ENCODE data around the gene MUC2. TPM values are rescaled to one million over a fixed set of nuclear protein-coding genes. Genes with fewer than 3 reads are reported as not detected.

The MUC2 gene
- total RNA-seq, 1 experiment from 2014 or later: 0.26 TPM

- BruUV-seq (replicated peaks): TSS peak; percentile 96
- Histone ChIP-seq H3K79me2 (ENCODE audit: low read length) (no peaks in the 10 kb centered on the region), H3F3A (ENCODE audit: low read length, unreplicated experiment) (no peaks in the 10 kb centered on the region), H3K9me2 (replicated peaks; ENCODE audit: low read length) (no peaks in the 10 kb centered on the region), H3K4me2 (ENCODE audit: low read length) (peak overlapping the region; percentile 51), H3K9ac (ENCODE audit: low read length) (peak overlapping the region; percentile 95), H3K4me1 (ENCODE audit: insufficient read depth, low read length) (peaks cover 22% of the 10 kb centered on the region), H2AFZ (ENCODE audit: low read length) (no peak overlapping the region), H3K4me3 (ENCODE audit: low read length) (no peak overlapping the region), H3K27ac (ENCODE audit: low read length) (peak overlapping the region; percentile 100), H3K9me3 (ENCODE audit: low read length) (no peaks in the 10 kb centered on the region), H4K20me1 (ENCODE audit: low read length) (no peaks in the 10 kb centered on the region), H3K36me3 (ENCODE audit: low read depth, low read length) (no peaks in the 10 kb centered on the region), H3K27me3 (ENCODE audit: low read length) (no peaks in the 10 kb centered on the region)
- intact Hi-C loops (cut with micrococcal nuclease): loop anchor here (2.0 kb wide), 1 partner anchor 92 kb away; no protein-coding TSS in a partner anchor
- CTCF ChIA-PET: no interaction called here
- ATAC-seq: no peak
- TF ChIP-seq, protein P1, sequence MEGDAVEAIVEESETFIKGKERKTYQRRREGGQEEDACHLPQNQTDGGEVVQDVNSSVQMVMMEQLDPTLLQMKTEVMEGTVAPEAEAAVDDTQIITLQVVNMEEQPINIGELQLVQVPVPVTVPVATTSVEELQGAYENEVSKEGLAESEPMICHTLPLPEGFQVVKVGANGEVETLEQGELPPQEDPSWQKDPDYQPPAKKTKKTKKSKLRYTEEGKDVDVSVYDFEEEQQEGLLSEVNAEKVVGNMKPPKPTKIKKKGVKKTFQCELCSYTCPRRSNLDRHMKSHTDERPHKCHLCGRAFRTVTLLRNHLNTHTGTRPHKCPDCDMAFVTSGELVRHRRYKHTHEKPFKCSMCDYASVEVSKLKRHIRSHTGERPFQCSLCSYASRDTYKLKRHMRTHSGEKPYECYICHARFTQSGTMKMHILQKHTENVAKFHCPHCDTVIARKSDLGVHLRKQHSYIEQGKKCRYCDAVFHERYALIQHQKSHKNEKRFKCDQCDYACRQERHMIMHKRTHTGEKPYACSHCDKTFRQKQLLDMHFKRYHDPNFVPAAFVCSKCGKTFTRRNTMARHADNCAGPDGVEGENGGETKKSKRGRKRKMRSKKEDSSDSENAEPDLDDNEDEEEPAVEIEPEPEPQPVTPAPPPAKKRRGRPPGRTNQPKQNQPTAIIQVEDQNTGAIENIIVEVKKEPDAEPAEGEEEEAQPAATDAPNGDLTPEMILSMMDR (conservative IDR thresholded peaks at IDR 0.05; ENCODE audit: low read depth, low read length): no peak
- TF ChIP-seq EZH2phosphoT487 (IDR thresholded peaks at IDR 0.05; ENCODE audit: borderline replicate concordance, low read length) (no peak), EZH2 (IDR thresholded peaks at IDR 0.05; ENCODE audit: low read length, unreplicated experiment) (no peak)
- DNase-seq: no peak
- POLR2A ChIA-PET (ENCODE audit: unreplicated experiment): interaction anchor here (0.5 to 0.6 kb wide), 2 partner anchors 222 to 229 kb away, joined by 3 to 4 read pairs; no protein-coding TSS in a partner anchor
These were observed 14.3 kb upstream of the MUC2 start for GRCh38 chr11:1060410-1060809.

DNA sequence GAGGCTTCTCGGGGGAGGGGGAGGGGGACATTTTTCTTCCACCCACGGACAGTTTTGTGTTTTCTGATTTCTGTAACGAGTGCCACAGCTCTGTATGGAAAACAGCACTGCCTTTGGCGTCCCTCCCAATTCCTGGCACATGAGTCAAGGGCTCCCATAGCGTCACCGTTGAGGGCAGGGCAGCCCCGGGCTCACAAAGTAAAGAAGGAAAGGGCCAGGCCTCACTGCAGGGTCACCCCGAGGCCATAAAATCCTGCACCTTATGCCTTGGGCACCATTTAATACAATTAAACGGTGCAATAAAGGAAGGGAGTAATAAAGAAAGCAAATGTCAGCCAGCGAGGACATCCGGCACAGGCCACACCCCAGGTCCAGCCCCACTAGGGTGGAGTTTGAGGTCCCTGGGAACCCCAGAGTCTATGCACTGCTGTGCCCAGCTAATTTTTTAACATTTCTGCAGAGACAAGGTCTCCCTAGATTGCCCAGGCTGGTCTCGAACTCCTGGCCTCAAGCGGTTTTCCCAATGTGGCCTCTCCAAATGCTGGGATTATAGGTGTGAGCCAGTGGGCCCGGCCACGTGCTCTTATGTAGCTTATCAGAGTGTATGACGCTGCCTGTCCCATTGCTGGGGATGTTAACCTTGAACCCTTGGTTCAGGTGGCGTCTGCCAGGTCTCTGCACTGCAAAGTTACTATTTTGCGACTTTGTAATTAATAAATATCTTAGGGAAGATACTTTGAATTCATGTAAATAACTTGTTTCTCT lies 13.6 kb upstream of the MUC2 start:
- TF ChIP-seq EZH2 (IDR thresholded peaks at IDR 0.05; ENCODE audit: low read length, unreplicated experiment): no peak
- TF ChIP-seq EZH2phosphoT487 (IDR thresholded peaks at IDR 0.05; ENCODE audit: borderline replicate concordance, low read length): no peak
- TF ChIP-seq, protein P1 (conservative IDR thresholded peaks at IDR 0.05; ENCODE audit: low read depth, low read length): no peak
- no peak overlapping the region for H2AFZ ChIP-seq (ENCODE audit: low read length)
- H3K4me3 ChIP-seq (ENCODE audit: low read length): no peak overlapping the region
- peak overlapping the region; percentile 51 for H3K4me2 ChIP-seq (ENCODE audit: low read length)
- H3K4me1 ChIP-seq (ENCODE audit: insufficient read depth, low read length): peaks cover 19% of the 10 kb centered on the region
- peak; percentile 95 for ATAC-seq
- ChIA-PET CTCF (no interaction called here), POLR2A (ENCODE audit: unreplicated experiment) (interaction anchor here (0.5 kb wide), 1 partner anchor 222 kb away, joined by 3 read pairs; no protein-coding TSS in a partner anchor)
- H4K20me1 ChIP-seq (ENCODE audit: low read length): no peaks in the 10 kb centered on the region
- no peaks in the 10 kb centered on the region for H3K9me2 ChIP-seq (replicated peaks; ENCODE audit: low read length)
- no peaks in the 10 kb centered on the region for H3K27me3 ChIP-seq (ENCODE audit: low read length)
- H3K27ac ChIP-seq (ENCODE audit: low read length): peak overlapping the region; percentile 100
- BruUV-seq (replicated peaks): TSS peak; percentile 87
- intact Hi-C loops (cut with micrococcal nuclease): loop anchor here (2.0 kb wide), 1 partner anchor 92 kb away; no protein-coding TSS in a partner anchor
- no peaks in the 10 kb centered on the region for H3K36me3 ChIP-seq (ENCODE audit: low read depth, low read length)
- H3K9ac ChIP-seq (ENCODE audit: low read length): peak overlapping the region; percentile 95
- H3K9me3 ChIP-seq (ENCODE audit: low read length): no peaks in the 10 kb centered on the region
- no peaks in the 10 kb centered on the region for H3F3A ChIP-seq (ENCODE audit: low read length, unreplicated experiment)
- DNase-seq: peak; percentile 98
- H3K79me2 ChIP-seq (ENCODE audit: low read length): no peaks in the 10 kb centered on the region

Measured in PC-3 (cell line).